Right lobe of liver (tissue), 6 donors: ENCODE results near the gene MT4. TPM values are rescaled to one million over a fixed set of nuclear protein-coding genes. Genes with fewer than 3 reads are reported as not detected.
A peak's percentile ranks its signal among the peaks of the same experiment; 100 is the strongest.

Experiments used
- ATAC-seq, 4 donors: fragments of 200-7000 bp; cut with Tn5 transposase; one replicate each; pipeline ENCODE4 v1.9.1; 2020; ENCODE audit warnings: mild to moderate bottlenecking in 4 of 4, moderate library complexity in 4 of 4
- DNase-seq, 3 donors: peaks; one replicate each; pipeline ENCODE4 v3.0.0-alpha.2; 2020
- H3K27ac ChIP-seq, 3 donors: fragments of 200-600 bp; one replicate each; pipeline ENCODE4 v1.8.0; 2022
- H3K27me3 ChIP-seq, 2 donors: fragments of 200-600 bp; one replicate each; pipeline ENCODE4 v1.8.0; 2022
- H3K36me3 ChIP-seq, 4 donors: fragments of 200-600 bp; sonication (generic) in 1 of 4; one replicate each; pipeline versions ENCODE4 v1.5.1 to v1.8.0; 2017 to 2022; ENCODE audit warnings: control low read depth in 1 of 4
- H3K4me1 ChIP-seq, 4 donors: fragments of 200-600 bp; sonication (generic) in 1 of 4; one replicate each; pipeline versions ENCODE4 v1.5.1 to v1.8.0; 2017 to 2022; ENCODE audit warnings: control low read depth in 1 of 4
- H3K4me3 ChIP-seq, 3 donors: fragments of 200-600 bp; one replicate each; pipeline ENCODE4 v1.8.0; 2022
- H3K9me3 ChIP-seq, 4 donors: fragments of 200-600 bp; sonication (generic) in 1 of 4; one replicate each; pipeline versions ENCODE4 v1.5.1 to v1.8.0; 2017 to 2022; ENCODE audit warnings: control low read depth in 1 of 4
- CTCF ChIP-seq, 4 donors: fragments of 200-600 bp in 3 of 4; fragments of 450-650 bp in 1 of 4; IDR thresholded peaks; one replicate each; pipeline versions ENCODE4 v1.5.1 to v1.8.0; 2016 to 2022; ENCODE audit warnings: antibody characterized with exemption in 4 of 4, mild to moderate bottlenecking in 2 of 4
- POLR2A ChIP-seq: fragments of 450-650 bp; IDR thresholded peaks from one replicate; pipeline ENCODE4 v1.6.1; 2017; ENCODE audit warnings: antibody characterized with exemption, mild to moderate bottlenecking
- WGBS: methylation state at CpG from one replicate; pipeline ENCODE4 v1.1.6; 2018; ENCODE audit warnings: low coverage, low lambda C conversion rate; ENCODE audit not compliant: insufficient coverage; ENCODE audit errors: missing lambda C conversion rate; 5-methylcytosine and 5-hydroxymethylcytosine counted together
- intact Hi-C, 2 donors: fragments of 100-400 bp; cut with DNase I; formaldehyde crosslinking; loops; one replicate each; pipeline versions ENCODE4 v1.11.2 to v1.14.1; 2022
- total RNA-seq, 6 experiments: library from RNA; depleted of rRNA in 2 of 6; stranded (reverse); fragments of >200 nt in 2 of 6; fragmentation: NEBNext Ultra II Directional in 3 of 6; extraction: Animal tissue kit (Norgen Biotek cat#: 25700) in 3 of 6; gene quantifications; one replicate each; pipeline versions ENCODE4 v1.1.0 to v1.2.4, GENCODE V29; 2016 to 2023
- donor health status: DM: no; HTN: yes; CAD: no.
- donor health status: DM: no; HTN: no; CAD: no.
- donor health status: DM: no; HTN: no; CAD: no.
- donor health status: DM: no; HTN: yes; CAD: no.
- donor health status: DM: no; HTN: yes; CAD: no.

MT4 gene
- total RNA-seq, 6 experiments from 2014 or later = not detected

GRCh38 chr16:56560447-56560846 lies 4.4 kb upstream of the MT4 start:
- Histone ChIP-seq H3K36me3 (no peaks in the 10 kb centered on the region), H3K9me3 (no peaks in the 10 kb centered on the region), H3K27ac (no peak overlapping the region), H3K4me1 (no peaks in the 10 kb centered on the region), H3K27me3 (no peaks in the 10 kb centered on the region), H3K4me3 (no peak overlapping the region)
- DNase-seq (no peak), ATAC-seq (no peak)
- TF ChIP-seq POLR2A = no peak
- TF ChIP-seq CTCF (IDR thresholded peaks at IDR 0.05) = no peak
- WGBS = 55% methylated on average over 1 of the region's 1 CpG
- intact Hi-C loops = no loop called here

GRCh38 chr16:56561126-56561525 lies 3.7 kb upstream of the MT4 start:
- intact Hi-C loops = no loop called here

GRCh38 chr16:56569971-56570370 lies 5.1 kb downstream of the MT4 start:
- no CpG with 5 or more reads among the region's 1 CpG for WGBS
- ATAC-seq = peak in 1 of 4 donors; percentile 43
- Histone ChIP-seq H3K4me3 (no peak overlapping the region), H3K27me3 (no peaks in the 10 kb centered on the region), H3K36me3 (no peaks in the 10 kb centered on the region), H3K9me3 (no peaks in the 10 kb centered on the region), H3K4me1 (no peaks in the 10 kb centered on the region), H3K27ac (no peak overlapping the region)
- DNase-seq = no peak
- TF ChIP-seq CTCF (IDR thresholded peaks at IDR 0.05) = no peak
- no peak for TF ChIP-seq POLR2A
- intact Hi-C loops = no loop called here

More at GRCh38 chr16:56561126-56561525, 3.7 kb upstream of the MT4 start:
- 80% methylated on average over 1 of the region's 1 CpG for WGBS
- no peak for TF ChIP-seq CTCF (IDR thresholded peaks at IDR 0.05)
- TF ChIP-seq POLR2A = no peak
- Histone ChIP-seq H3K36me3 (no peaks in the 10 kb centered on the region), H3K27ac (no peak overlapping the region), H3K4me1 (no peaks in the 10 kb centered on the region), H3K9me3 (no peaks in the 10 kb centered on the region), H3K4me3 (no peak overlapping the region), H3K27me3 (no peaks in the 10 kb centered on the region)
- ATAC-seq (no peak), DNase-seq (no peak)

- WGBS = 93% methylated on average over 8 of the region's 11 CpGs
- no peaks in the 10 kb centered on the region for H3K4me1 ChIP-seq
- no peak overlapping the region for H3K4me3 ChIP-seq
- no peak for TF ChIP-seq POLR2A
- TF ChIP-seq CTCF (IDR thresholded peaks at IDR 0.05) = no peak
- no peak for ATAC-seq
- H3K27ac ChIP-seq = no peak overlapping the region
- intact Hi-C loops = no loop called here
- H3K36me3 ChIP-seq = no peaks in the 10 kb centered on the region
- H3K9me3 ChIP-seq = no peaks in the 10 kb centered on the region
- no peaks in the 10 kb centered on the region for H3K27me3 ChIP-seq
- DNase-seq = no peak
Measured at GRCh38 chr16:56571525-56571924, 6.7 kb downstream of the MT4 start.

- Histone ChIP-seq H3K27me3 (no peaks in the 10 kb centered on the region), H3K4me1 (no peaks in the 10 kb centered on the region), H3K27ac (no peak overlapping the region), H3K9me3 (no peaks in the 10 kb centered on the region), H3K36me3 (no peaks in the 10 kb centered on the region), H3K4me3 (no peak overlapping the region)
- intact Hi-C loops = no loop called here
- WGBS = 67% methylated on average over 1 of the region's 1 CpG
- no peak for TF ChIP-seq POLR2A
- no peak for TF ChIP-seq CTCF (IDR thresholded peaks at IDR 0.05)
- ATAC-seq (no peak), DNase-seq (no peak)
Measured at GRCh38 chr16:56574625-56575024, 9.8 kb downstream of the MT4 start.
